NCI-H2081 treated with DMSO at 0.1 percent for 48 hours (cell line): ENCODE data around the gene TLE2.
"Not testable (repeated sequence)": the region's sequence is repeated elsewhere in the genome, so short reads cannot be mapped to it uniquely, and the experiment has no call there.

Experiments
- DNase-seq: peaks from one replicate; lab custom pipeline; 2025; lab: John Stamatoyannopoulos, UW

The TLE2 gene

GRCh38 chr19:2983351-2984214, 45.5 kb downstream of the TLE2 start:
- peak; percentile 75 for DNase-seq

GRCh38 chr19:2982983-2983350, 46.1 kb downstream of the TLE2 start:
- peak; percentile 72 for DNase-seq

- DNase-seq = no peak
These were observed 46.5 kb downstream of the TLE2 start for GRCh38 chr19:2982561-2982960.

GRCh38 chr19:2981898-2982297, 47.2 kb downstream of the TLE2 start:
- DNase-seq = no peak

GRCh38 chr19:2978772-2979171, 50.3 kb downstream of the TLE2 start:
- DNase-seq = no peak

GRCh38 chr19:2978166-2978767, 50.8 kb downstream of the TLE2 start:
- no peak for DNase-seq

- DNase-seq = no peak
These were observed 51.3 kb downstream of the TLE2 start for GRCh38 chr19:2977746-2978138.

GRCh38 chr19:2977001-2977745, 51.9 kb downstream of the TLE2 start, which contains the start of gene TLE6:
TSS of gene TLE6 (plus strand) at chr19:2977564. CDS start at chr19:2978234, 670 bp downstream.
- peak; percentile 78 for DNase-seq

- DNase-seq = no peak
These were observed 52.5 kb downstream of the TLE2 start for GRCh38 chr19:2976609-2977000.

- DNase-seq = no peak
These were observed 54.6 kb downstream of the TLE2 start for GRCh38 chr19:2974342-2975041.

GRCh38 chr19:2973229-2973628, 55.9 kb downstream of the TLE2 start:
- DNase-seq = no peak

GRCh38 chr19:2970201-2970835, 58.8 kb downstream of the TLE2 start:
- no peak for DNase-seq

GRCh38 chr19:2969104-2969504, 60.0 kb downstream of the TLE2 start:
- peak; percentile 95 for DNase-seq

GRCh38 chr19:2967972-2968371, 61.1 kb downstream of the TLE2 start:
- no peak for DNase-seq

- DNase-seq = no peak
These were observed 64.2 kb downstream of the TLE2 start for GRCh38 chr19:2964874-2965273.

- DNase-seq = not testable (repeated sequence)
These were observed 65.4 kb downstream of the TLE2 start for GRCh38 chr19:2963631-2964030.

- DNase-seq = no peak
These were observed 66.0 kb downstream of the TLE2 start for GRCh38 chr19:2963122-2963521.

GRCh38 chr19:2962018-2962670, 66.9 kb downstream of the TLE2 start:
- peak; percentile 66 for DNase-seq

- DNase-seq = no peak
These were observed 69.0 kb downstream of the TLE2 start for GRCh38 chr19:2960120-2960519.

- DNase-seq = no peak
These were observed 71.9 kb downstream of the TLE2 start for GRCh38 chr19:2957160-2957559.

GRCh38 chr19:2952953-2953481, 76.1 kb downstream of the TLE2 start:
- DNase-seq = no peak
